Measurements from ENCODE around the gene SHISA9.

GRCh38 chr16:12965274-12965804, 63.9 kb downstream of the SHISA9 start:
- TF ChIP-seq CTCF (IDR thresholded peaks at IDR 0.05; ENCODE audit: low read depth, low read length) (no peak), EZH2phosphoT487 (IDR thresholded peaks at IDR 0.05; ENCODE audit: low read depth) (no peak)
